ENCODE measurements around the gene CFAP57.

CFAP57 gene

DNA sequence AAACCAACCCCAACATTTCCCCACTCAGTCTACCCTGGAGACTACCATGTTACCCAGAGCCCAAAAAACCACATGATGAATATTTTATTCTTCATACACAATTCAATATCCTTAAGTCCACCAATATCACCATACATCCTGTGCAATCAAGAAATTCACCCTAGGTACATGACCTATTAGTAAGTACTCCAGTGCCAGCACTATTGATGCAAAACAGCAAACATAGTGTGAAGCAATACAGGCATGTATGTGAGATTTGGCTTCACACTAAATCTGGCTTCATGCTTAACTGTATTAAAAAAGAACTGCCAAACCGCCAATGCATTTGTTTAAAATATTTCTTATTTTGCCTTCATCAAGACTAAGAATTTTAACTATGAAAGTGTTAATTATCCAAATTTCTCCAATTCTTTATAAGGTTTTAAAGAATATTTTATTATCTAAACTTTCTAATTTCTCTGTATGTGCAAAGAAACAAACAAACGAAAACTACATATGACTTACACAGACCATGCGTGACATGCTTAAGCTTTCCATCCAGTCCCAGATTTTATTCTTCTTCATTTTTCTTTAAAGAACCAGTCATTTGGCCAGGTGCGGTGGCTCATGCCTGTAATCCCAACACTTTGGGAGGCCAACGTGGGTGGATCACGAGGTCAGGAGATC, 75.3 kb downstream of the CFAP57 start:
- DNase-seq (ENCODE audit: low read depth), result no peak
- TF ChIP-seq, protein P1, sequence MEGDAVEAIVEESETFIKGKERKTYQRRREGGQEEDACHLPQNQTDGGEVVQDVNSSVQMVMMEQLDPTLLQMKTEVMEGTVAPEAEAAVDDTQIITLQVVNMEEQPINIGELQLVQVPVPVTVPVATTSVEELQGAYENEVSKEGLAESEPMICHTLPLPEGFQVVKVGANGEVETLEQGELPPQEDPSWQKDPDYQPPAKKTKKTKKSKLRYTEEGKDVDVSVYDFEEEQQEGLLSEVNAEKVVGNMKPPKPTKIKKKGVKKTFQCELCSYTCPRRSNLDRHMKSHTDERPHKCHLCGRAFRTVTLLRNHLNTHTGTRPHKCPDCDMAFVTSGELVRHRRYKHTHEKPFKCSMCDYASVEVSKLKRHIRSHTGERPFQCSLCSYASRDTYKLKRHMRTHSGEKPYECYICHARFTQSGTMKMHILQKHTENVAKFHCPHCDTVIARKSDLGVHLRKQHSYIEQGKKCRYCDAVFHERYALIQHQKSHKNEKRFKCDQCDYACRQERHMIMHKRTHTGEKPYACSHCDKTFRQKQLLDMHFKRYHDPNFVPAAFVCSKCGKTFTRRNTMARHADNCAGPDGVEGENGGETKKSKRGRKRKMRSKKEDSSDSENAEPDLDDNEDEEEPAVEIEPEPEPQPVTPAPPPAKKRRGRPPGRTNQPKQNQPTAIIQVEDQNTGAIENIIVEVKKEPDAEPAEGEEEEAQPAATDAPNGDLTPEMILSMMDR (conservative IDR thresholded peaks at IDR 0.05; ENCODE audit: control insufficient read depth, insufficient read depth, low read depth, low read length), result no peak
- H3K4me3 ChIP-seq (ENCODE audit: control insufficient read depth, low read depth, low read length), result no peak overlapping the region

DNA sequence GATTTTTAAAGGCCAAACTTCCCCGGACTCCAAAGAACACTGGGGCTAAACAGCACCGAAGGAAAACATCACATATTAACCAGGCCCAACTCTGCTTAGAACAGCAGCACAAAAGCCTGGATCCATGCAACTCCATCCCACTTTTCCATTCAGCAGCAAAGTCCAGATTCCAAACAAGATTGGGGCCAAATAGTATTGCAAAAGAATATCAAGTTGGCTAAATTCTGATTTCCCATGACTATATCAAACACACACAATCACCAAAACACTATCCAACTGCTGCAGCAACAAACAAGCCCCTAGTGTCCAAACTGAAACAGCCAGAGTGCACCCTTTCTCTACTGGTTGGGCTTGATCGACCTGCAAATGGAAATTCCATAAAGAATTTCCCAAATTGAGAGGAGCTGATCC, 78.2 kb downstream of the CFAP57 start:
- no peak for DNase-seq (ENCODE audit: low read depth)
- TF ChIP-seq, protein P1 (conservative IDR thresholded peaks at IDR 0.05; ENCODE audit: control insufficient read depth, insufficient read depth, low read depth, low read length), result no peak
- H3K4me3 ChIP-seq (ENCODE audit: control insufficient read depth, low read depth, low read length), result no peak overlapping the region

DNA sequence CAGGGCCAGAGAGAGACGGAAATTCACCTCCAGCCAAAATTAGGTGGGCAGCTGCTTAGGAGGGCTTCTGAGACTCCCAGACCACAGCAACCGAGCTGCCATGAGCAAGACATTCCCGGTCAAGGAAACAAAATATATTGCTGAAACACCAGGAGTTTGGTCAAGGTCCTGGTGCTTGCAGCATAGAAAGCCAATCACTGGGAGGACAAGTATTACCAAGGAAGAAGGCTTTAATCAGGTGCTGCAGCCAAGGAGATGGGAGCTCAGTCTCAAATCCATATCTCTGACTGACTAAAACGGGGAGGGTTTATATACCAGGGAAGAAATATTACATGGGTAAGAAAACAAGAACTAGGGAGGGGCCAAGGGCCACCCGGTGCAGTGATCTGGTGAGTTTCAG, 78.9 kb downstream of the CFAP57 start:
- TF ChIP-seq, protein P1 (conservative IDR thresholded peaks at IDR 0.05; ENCODE audit: control insufficient read depth, insufficient read depth, low read depth, low read length), result no peak
- no peak overlapping the region for H3K4me3 ChIP-seq (ENCODE audit: control insufficient read depth, low read depth, low read length)
- no peak for DNase-seq (ENCODE audit: low read depth)

DNA sequence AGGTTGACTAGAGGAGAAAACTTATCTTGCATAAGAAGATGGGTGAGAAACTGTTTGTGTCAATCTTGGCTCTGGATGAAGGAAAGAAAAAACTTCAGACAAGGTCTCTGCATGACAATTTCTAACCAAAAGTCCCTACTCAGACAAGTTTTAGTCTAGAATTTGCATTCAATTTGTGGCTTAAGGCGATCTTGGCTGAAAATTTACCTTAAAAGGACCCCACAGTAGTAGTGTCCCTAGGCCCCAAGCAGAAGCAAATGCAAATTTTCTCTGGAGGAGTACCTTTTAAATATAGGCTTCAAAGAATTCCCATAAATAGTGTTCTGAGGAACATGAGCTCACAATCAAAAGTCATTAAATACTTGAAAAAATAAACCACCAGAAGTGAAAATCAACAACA, 80.1 kb downstream of the CFAP57 start:
- no peak overlapping the region for H3K4me3 ChIP-seq (ENCODE audit: control insufficient read depth, low read depth, low read length)
- DNase-seq (ENCODE audit: low read depth), result no peak
- TF ChIP-seq, protein P1 (conservative IDR thresholded peaks at IDR 0.05; ENCODE audit: control insufficient read depth, insufficient read depth, low read depth, low read length), result no peak

DNA sequence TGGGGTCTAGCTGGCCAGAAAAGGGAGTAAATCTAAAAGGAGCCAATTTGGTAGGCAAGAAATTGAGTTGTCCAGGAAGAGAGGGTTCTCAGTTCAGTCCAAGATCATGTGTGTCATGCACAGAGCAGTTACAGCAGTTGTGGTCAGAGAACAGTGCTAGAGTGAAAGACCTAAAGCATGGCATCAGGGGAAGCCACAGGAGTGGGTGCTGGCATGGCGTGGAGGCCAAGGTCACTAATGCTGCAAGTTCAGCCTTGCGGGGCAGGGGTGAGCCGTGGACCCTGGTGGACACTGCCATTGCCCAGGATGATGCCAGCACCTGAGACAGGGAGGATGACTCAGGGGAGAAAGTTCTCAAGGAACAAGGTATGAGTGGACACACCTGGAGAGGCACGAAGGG, 81.0 kb downstream of the CFAP57 start:
- DNase-seq (ENCODE audit: low read depth), result no peak
- no peak overlapping the region for H3K4me3 ChIP-seq (ENCODE audit: control insufficient read depth, low read depth, low read length)
- TF ChIP-seq, protein P1 (conservative IDR thresholded peaks at IDR 0.05; ENCODE audit: control insufficient read depth, insufficient read depth, low read depth, low read length), result no peak

DNA sequence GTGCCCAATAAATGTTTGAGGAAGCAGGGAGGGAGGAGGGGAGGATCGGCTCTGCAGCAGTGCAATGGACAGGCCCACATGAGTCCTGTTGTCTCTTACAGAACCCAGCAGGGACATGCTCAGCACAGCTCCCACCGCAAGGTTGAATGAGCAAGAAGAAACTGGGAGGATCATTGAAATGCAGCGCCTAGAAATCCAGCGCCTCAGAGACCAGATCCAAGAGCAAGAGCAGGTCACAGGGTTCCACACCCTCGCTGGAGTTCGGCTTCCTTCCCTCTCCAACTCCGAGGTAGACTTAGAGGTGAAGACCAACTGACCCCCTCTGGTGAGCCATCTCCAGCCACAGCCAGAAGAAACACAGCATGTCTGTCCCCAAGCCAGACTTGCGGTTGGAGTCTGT, 81.7 kb downstream of the CFAP57 start:
- TF ChIP-seq, protein P1 (conservative IDR thresholded peaks at IDR 0.05; ENCODE audit: control insufficient read depth, insufficient read depth, low read depth, low read length), result no peak
- H3K4me3 ChIP-seq (ENCODE audit: control insufficient read depth, low read depth, low read length), result no peak overlapping the region
- no peak for DNase-seq (ENCODE audit: low read depth)

Data from fibroblast of mammary gland (primary cell).